ENCODE results near the gene CYP4F22.

The CYP4F22 gene

GRCh38 chr19:15538774-15539173 is 30.4 kb downstream of the CYP4F22 start:
- DNase-seq = no peak

GRCh38 chr19:15539638-15540037 is 31.3 kb downstream of the CYP4F22 start:
- DNase-seq = no peak

- no peak for DNase-seq
These were observed 32.1 kb downstream of the CYP4F22 start for GRCh38 chr19:15540435-15540834.

GRCh38 chr19:15544283-15544682 is 36.0 kb downstream of the CYP4F22 start:
- no peak for DNase-seq

- DNase-seq = no peak
These were observed 36.6 kb downstream of the CYP4F22 start for GRCh38 chr19:15544970-15545369.

- no peak for DNase-seq
These were observed 40.3 kb downstream of the CYP4F22 start for GRCh38 chr19:15548648-15549047.

- no peak for DNase-seq
These were observed 41.3 kb downstream of the CYP4F22 start for GRCh38 chr19:15549581-15549980.

- no peak for DNase-seq
These were observed 41.9 kb downstream of the CYP4F22 start for GRCh38 chr19:15550273-15550672.

GRCh38 chr19:15550929-15551292 is 42.6 kb downstream of the CYP4F22 start:
- no peak for DNase-seq

- peak; percentile 58 for DNase-seq
These were observed 43.1 kb downstream of the CYP4F22 start for GRCh38 chr19:15551293-15552004.

GRCh38 chr19:15555021-15555420 is 46.7 kb downstream of the CYP4F22 start:
- DNase-seq = no peak

GRCh38 chr19:15555759-15556633 is 47.7 kb downstream of the CYP4F22 start:
- peak; percentile 98 for DNase-seq

- DNase-seq = no peak
These were observed 48.4 kb downstream of the CYP4F22 start for GRCh38 chr19:15556634-15557181.

- DNase-seq = no peak
These were observed 48.9 kb downstream of the CYP4F22 start for GRCh38 chr19:15557223-15557622.

GRCh38 chr19:15562145-15562544 is 53.8 kb downstream of the CYP4F22 start:
- no peak for DNase-seq

GRCh38 chr19:15562861-15563260 is 54.5 kb downstream of the CYP4F22 start:
- no peak for DNase-seq

- DNase-seq = no peak
These were observed 55.0 kb downstream of the CYP4F22 start for GRCh38 chr19:15563325-15563794.

- DNase-seq = no peak
These were observed 55.6 kb downstream of the CYP4F22 start for GRCh38 chr19:15563931-15564330.

- DNase-seq = no peak
These were observed 56.3 kb downstream of the CYP4F22 start for GRCh38 chr19:15564534-15565168.

GRCh38 chr19:15570420-15570819 is 62.1 kb downstream of the CYP4F22 start:
- no peak for DNase-seq

- DNase-seq = no peak
These were observed 67.1 kb downstream of the CYP4F22 start for GRCh38 chr19:15575406-15575805.

- DNase-seq = no peak
These were observed 68.3 kb downstream of the CYP4F22 start for GRCh38 chr19:15576526-15577156.
